ENCODE results near the gene DDX25. TPM values are rescaled to one million over a fixed set of nuclear protein-coding genes. Genes with fewer than 3 reads are reported as not detected.

Gene DDX25
- total RNA-seq, 2 experiments from 2014 or later: not detected

- H3K27me3 Mint-ChIP-seq: no peaks in the 10 kb centered on the region
- H3K27ac ChIP-seq (ENCODE audit: low read depth in 1 of 2, low read length in 2 of 2): no peak overlapping the region
- H3K4me1 Mint-ChIP-seq (ENCODE audit: low read depth): no peaks in the 10 kb centered on the region
- no peak overlapping the region for H3K4me3 ChIP-seq (ENCODE audit: low read length)
- TF ChIP-seq CTCF (IDR thresholded peaks at IDR 0.05): no peak
- H3K36me3 Mint-ChIP-seq (ENCODE audit: low read depth): no peaks in the 10 kb centered on the region
- H3K4me1 ChIP-seq (ENCODE audit: insufficient read depth, low read length): no peaks in the 10 kb centered on the region
- no peaks in the 10 kb centered on the region for H3K9me3 ChIP-seq (ENCODE audit: control insufficient read depth in 1 of 2, insufficient read depth in 1 of 2, low read length in 2 of 2)
- no peaks in the 10 kb centered on the region for H3K9me3 Mint-ChIP-seq
- no peak overlapping the region for H3K27ac Mint-ChIP-seq
- ATAC-seq (ENCODE audit: poor library complexity): no peak
- intact Hi-C loops (cut with DNase I, micrococcal nuclease): no loop called here
- peaks cover 0 to 3% of the 10 kb centered on the region in 2 experiments for H3K27me3 ChIP-seq (ENCODE audit: control insufficient read depth in 1 of 2, insufficient read depth in 2 of 2, low read length in 2 of 2)
- H3K36me3 ChIP-seq (ENCODE audit: insufficient read depth, low read length): no peaks in the 10 kb centered on the region
- DNase-seq: no peak
- no peak overlapping the region for H3K4me3 Mint-ChIP-seq
- ChIA-PET POLR2A (no interaction called here), CTCF (no interaction called here)
Observed at GRCh38 chr11:125947419-125948277, 43.3 kb downstream of the DDX25 start.

DNA sequence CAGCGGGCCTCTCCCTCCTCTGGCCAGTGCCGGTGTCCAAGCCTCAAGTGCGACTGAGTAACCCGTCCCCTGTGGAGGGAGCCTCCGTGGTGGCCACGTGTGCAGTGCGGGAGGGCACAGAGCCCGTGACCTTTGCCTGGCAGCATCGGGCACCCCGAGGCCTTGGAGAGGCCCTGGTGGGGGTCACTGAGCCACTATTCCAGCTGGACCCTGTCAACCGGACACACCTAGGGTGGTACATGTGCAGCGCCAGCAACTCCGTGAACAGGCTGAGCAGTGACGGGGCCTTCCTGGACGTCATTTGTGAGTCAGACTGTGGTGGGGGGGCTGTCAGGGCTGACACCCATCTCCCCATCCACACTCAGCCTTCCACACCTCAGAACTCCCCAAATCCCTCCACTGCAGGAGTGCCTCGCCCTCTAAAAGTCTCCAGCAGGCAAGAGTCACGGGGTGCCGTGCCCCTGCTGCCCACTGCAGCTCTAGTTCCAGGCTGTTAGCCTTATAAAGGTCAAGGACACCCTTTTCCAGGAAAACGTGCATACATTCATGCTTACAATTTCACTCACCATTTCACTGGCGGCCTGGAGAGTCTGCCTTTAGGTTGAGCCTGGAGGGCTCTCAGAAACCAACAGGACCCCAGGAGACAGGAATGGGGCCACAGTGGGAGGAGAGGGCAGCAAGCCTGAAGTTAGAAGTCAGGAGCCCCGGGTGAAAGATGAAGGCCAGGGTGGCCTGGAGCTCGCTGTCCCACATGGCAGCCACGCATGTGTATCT, 44.2 kb downstream of the DDX25 start:
- no peak for DNase-seq
- Histone ChIP-seq H3K27me3 (ENCODE audit: control insufficient read depth in 1 of 2, insufficient read depth in 2 of 2, low read length in 2 of 2) (no peaks in the 10 kb centered on the region), H3K27ac (ENCODE audit: low read depth in 1 of 2, low read length in 2 of 2) (no peak overlapping the region), H3K9me3 (ENCODE audit: control insufficient read depth in 1 of 2, insufficient read depth in 1 of 2, low read length in 2 of 2) (no peaks in the 10 kb centered on the region), H3K36me3 (ENCODE audit: insufficient read depth, low read length) (no peaks in the 10 kb centered on the region), H3K4me1 (ENCODE audit: insufficient read depth, low read length) (no peaks in the 10 kb centered on the region), H3K4me3 (ENCODE audit: low read length) (no peak overlapping the region)
- POLR2A ChIA-PET: no interaction called here
- H3K36me3 Mint-ChIP-seq (ENCODE audit: low read depth): no peaks in the 10 kb centered on the region
- no peak for ATAC-seq (ENCODE audit: poor library complexity)
- no peaks in the 10 kb centered on the region for H3K9me3 Mint-ChIP-seq
- CTCF ChIA-PET: no interaction called here
- no peak overlapping the region for H3K4me3 Mint-ChIP-seq
- intact Hi-C loops (cut with DNase I, micrococcal nuclease): no loop called here
- H3K27ac Mint-ChIP-seq: no peak overlapping the region
- no peaks in the 10 kb centered on the region for H3K27me3 Mint-ChIP-seq
- no peak for TF ChIP-seq CTCF (IDR thresholded peaks at IDR 0.05)
- H3K4me1 Mint-ChIP-seq (ENCODE audit: low read depth): no peaks in the 10 kb centered on the region

- Mint-ChIP-seq H3K27me3 (no peaks in the 10 kb centered on the region), H3K36me3 (ENCODE audit: low read depth) (no peaks in the 10 kb centered on the region), H3K9me3 (no peaks in the 10 kb centered on the region), H3K4me1 (ENCODE audit: low read depth) (no peaks in the 10 kb centered on the region), H3K27ac (no peak overlapping the region), H3K4me3 (no peak overlapping the region)
- no peak for DNase-seq
- Histone ChIP-seq H3K27me3 (ENCODE audit: control insufficient read depth in 1 of 2, insufficient read depth in 2 of 2, low read length in 2 of 2) (no peaks in the 10 kb centered on the region), H3K27ac (ENCODE audit: low read depth in 1 of 2, low read length in 2 of 2) (no peak overlapping the region), H3K4me3 (ENCODE audit: low read length) (no peak overlapping the region), H3K9me3 (ENCODE audit: control insufficient read depth in 1 of 2, insufficient read depth in 1 of 2, low read length in 2 of 2) (no peaks in the 10 kb centered on the region), H3K4me1 (ENCODE audit: insufficient read depth, low read length) (no peaks in the 10 kb centered on the region), H3K36me3 (ENCODE audit: insufficient read depth, low read length) (no peaks in the 10 kb centered on the region)
- no peak for TF ChIP-seq CTCF (IDR thresholded peaks at IDR 0.05)
- ATAC-seq (ENCODE audit: poor library complexity): no peak
- CTCF ChIA-PET: no interaction called here
- intact Hi-C loops (cut with DNase I, micrococcal nuclease): no loop called here
- POLR2A ChIA-PET: no interaction called here
Observed at GRCh38 chr11:125949271-125950177, 45.2 kb downstream of the DDX25 start.

Measured in CD4-positive, alpha-beta T cell (primary cell).